Hematopoietic multipotent progenitor cell treated with erythropoietin and hydrocortisone succinate and interleukin-3 and kit ligand, for 17 days (in vitro differentiated cells): ENCODE data around the gene IGF1R.

Experiments
- DNase-seq: peaks from one replicate; pipeline ENCODE4 v3.0.0-alpha.2; 2015; ENCODE audit warnings: low spot score

The IGF1R gene

DNA sequence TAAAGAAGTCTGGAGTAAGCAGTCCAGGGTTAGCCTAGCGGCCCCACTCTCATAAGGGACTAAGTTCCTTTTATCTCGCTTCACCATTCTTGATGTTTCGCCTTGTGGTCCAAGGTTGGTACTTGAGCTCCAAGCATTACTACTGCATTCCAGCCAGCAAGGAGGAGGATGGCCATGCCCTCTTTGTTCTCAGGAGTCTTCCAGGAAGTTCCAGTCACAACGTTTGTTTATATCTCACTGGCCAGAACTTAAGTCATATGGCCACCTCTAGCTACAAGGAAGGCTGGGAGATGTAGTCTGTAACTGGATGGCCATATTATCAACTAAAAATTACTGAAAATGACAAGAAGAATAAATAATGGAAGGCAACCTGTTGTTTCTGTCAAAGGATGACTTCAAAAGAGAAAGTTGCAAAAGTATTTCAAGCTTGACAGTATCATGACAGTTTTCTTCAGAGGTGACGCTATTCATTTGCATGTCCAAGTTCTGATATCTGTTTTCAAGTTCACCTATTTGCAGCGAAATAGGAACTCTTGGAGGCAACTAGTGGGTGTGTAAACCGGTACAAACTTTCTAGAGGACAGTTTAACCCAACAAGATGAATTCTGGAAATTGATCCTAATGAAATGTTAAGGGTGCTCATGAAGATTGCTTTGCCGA lies 240.6 kb downstream of the IGF1R start:
- DNase-seq, result no peak

DNA sequence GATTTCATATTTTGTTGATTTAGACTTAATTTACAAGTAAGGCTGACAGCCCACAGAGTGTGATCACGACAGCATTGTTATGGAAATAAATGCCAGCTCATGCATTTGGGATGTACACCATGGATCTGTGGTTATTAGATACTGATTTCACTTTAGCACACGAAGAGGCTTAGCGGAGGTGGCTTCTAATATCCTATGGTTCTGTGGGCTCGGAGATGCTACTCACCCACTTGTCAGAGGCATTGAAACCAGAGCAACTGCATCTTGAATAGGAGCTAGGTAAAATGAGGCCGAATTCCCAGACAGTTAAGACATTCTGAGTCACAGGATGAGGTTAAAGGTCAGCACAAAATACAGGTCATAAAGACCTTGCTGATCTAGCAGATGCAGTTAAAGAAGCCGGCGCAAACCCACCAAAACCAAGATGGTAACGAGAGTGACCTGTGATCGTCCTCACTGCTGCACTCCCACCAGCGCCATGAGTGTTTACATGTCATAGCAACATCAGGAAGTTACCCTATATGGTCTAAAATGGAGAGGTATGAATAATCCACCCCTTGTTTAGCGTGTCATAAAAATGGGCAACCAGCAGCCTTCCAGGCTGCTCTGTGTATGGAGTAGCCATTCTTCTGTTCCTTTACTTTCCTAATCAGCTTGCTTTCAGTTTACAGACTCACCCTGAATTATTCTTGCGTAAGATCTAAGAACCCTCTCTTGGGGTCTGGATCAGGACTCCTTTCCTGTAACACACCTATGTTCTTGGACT lies 241.8 kb downstream of the IGF1R start:
- DNase-seq, result no peak

DNA sequence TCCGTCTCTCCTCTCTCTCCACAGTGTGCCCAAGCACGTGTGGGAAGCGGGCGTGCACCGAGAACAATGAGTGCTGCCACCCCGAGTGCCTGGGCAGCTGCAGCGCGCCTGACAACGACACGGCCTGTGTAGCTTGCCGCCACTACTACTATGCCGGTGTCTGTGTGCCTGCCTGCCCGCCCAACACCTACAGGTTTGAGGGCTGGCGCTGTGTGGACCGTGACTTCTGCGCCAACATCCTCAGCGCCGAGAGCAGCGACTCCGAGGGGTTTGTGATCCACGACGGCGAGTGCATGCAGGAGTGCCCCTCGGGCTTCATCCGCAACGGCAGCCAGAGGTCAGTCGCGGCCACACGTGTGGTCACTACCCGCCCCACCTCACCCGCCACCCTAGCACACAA lies 243.0 kb downstream of the IGF1R start:
- no peak for DNase-seq

DNA sequence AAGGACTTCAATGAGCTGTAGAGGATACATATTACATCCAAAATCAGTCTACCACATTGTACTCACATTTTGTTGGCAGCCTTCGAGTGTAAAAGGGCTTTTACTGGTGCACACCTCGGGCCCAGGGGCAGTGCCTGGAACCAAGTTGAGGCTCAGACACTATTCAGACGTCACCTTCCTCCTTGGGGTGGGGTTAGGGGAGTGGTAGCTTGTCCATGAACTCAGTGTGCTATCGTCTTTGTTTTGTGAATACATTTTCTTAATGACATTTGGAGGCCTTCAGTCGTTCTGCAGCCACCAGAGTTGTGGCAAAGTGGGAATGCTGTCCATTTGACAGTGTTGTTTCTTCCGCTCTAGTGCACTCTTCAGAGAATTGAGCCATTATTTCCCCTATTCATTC lies 245.1 kb downstream of the IGF1R start:
- no peak for DNase-seq

DNA sequence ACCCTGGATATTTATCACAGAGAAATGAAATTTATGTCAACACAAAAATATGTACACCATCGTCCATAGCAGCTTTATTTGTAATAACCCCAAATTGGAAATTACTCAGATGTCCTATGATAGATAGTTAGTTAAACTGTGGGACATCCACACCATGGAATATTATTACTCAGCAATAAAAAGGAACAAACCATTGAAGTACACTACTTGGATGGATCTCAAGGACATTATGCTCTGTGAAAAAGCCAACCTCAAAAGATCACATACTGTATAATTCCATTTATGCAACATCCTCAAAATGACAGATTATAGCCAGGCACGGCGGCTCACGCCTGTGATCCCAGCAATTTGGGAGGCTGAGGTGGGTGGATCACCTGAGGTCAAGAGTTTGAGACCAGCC lies 246.0 kb downstream of the IGF1R start:
- DNase-seq, result no peak

DNA sequence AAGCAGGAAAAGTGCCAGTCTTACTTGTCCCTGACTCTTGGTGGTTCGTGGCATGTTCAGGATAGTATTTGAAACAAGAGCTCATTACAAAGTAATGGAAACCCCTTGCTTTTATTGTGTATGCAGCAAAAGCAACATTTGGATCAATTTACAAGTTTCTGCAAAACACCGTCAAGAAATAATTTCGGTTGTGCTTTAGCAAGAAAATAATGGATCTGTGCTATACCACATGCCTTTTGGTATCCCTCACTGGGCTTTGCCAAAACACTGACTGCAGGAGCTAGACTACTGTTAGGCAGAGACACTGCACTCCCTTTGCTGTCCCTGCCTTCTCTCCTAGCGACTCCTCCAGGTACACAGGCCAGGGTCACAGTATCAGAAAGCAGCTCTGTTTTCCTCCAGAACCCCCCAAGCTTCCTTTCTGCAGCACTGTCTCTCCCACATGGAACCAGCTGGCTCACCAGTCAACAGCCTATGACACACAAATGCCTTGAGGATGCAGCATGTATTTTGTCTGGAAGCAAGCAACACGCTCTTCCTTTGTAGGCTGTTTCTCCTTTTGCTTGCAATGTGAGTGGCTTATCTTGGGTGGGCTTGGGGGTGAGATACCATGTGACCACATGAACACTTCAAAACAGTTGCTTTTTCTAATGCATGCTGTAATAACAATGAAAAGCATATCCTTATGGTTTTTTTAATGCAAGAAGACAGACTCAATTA lies 247.8 kb downstream of the IGF1R start:
- DNase-seq, result no peak

DNA sequence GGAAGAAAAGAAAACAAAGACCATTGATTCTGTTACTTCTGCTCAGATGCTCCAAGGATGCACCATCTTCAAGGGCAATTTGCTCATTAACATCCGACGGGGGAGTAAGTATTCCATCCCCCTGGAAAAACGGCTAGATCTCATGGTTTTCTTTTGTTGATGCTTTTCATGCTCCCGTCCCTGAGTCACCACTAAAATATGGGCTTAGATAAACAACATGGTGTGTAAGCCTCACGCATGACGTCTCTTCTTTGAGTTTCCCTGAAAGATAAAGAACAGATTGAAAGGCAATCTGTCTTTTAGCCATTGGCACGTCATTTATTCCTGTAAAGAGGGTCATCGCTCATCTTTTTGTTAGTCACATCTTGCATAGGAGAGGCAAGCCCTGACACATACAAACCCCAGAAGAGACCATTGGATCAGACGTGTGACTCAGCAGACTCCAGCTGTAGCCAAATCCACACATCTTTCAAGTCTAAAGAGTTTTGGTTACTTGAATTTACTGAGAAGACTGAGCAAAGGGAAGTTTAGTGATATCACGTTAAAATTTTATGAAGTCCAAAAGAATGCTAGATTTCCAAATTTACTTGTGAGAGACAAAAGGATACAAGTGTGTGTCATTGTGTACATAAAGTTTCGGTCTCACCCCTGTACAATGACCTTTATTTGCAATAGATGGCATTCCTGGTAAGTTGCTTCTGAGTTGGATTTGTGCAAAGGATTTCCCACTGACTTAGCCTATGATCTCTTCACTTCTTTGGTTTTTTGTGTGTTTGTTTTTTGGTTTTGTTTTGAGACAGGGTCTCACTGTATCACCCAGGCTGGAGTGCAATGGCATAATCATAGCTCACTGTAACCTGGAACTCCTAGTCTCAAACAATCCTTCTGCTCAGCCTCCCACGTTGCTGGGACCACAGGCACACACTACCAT lies 248.7 kb downstream of the IGF1R start:
- DNase-seq, result no peak

DNA sequence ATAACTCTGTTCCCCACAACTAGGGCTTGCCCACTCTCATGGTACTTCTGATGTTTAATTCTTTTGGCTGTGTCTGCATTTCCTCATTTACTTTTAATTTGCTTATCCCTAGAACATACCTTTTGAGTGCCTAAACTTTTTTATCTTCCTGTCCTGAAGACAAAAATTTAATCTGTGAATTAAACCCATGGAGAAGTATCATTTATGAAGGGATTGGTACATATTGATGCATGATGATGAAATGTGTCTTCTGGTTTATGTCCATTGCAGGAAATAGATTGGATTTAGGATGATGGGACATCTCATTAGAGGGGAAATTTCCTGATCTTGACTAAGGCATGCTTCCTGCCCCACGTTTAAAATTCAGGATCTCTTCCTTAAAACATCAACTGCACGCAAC lies 249.8 kb downstream of the IGF1R start:
- no peak for DNase-seq

DNA sequence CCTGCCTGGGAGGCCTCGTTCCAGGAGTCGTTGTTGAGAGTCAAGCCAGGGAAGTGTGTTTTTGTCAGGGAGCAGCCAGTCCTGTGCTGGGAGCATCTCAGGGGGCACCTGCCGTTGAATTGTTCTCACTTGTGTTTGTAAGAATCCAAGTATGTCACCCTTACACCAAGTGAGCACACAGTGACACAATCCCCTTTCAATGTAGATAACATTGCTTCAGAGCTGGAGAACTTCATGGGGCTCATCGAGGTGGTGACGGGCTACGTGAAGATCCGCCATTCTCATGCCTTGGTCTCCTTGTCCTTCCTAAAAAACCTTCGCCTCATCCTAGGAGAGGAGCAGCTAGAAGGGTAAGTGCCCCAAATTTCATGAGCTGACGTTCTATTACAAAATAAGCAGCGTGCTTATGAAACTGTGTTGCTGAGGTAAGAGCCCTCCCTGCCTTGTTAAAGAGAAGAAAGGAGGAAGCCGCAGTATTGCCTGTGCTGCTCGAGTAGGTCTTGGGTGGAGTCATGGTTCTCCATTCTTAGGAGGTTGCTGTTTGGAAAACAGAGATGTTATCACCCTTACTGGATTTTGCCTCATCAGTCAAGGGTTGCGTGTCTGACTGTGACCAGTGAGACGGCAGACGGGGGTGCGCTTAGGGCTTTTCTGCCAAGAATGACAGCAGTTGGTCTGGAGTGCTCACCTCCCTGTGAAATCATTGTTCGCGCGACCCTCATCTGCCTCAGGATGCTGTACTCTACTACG lies 251.1 kb downstream of the IGF1R start:
- no peak for DNase-seq

DNA sequence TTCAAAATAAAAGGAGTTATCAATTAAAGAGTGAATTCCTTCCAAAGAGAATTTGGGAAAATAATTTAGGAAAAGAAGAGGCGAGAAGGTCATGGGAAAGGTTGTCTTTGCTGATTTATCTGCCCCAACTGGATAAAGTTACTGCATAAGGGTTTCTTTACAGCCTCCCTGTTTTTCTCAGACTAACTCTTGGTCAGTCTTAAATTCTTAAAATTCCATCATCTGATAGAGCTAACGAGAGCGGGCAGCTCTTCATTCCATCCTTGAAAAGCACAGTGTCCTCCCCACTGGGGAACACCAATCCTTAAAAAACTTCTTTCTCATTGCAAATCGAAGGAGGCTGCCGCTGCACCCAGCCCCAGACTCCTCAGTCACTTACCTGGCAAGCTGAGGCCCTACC lies 252.0 kb downstream of the IGF1R start:
- no peak for DNase-seq

DNA sequence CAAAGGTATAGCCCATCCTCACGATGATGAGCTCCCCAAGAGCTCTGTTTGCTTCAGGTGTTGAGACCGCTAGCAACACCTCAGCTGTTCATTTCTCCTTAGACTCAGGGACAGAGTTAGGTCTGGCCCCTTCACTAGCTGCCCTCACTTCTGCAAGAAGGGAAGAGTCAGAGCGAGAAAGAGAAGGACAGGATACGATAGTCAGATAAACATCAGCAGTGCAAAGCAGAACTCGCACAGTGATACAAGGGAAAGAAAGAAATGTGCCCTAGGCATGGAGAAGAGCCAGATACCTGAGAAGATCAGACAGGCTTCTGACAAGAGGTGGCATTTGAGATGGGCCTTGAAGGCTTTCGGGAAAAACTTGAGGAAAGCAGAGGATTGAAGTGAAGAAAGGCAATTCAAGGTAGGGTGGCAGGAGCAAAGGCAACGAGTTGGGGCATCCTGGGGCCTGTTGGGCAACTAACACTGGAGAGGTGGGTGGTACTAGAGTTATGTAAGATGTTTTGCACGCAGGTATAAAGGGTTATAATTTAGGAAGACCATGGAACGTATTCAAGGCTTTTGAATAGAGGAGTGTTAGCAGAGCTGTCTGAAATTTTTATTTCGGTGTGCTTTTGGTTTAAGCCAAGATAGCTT lies 253.2 kb downstream of the IGF1R start:
- no peak for DNase-seq

DNA sequence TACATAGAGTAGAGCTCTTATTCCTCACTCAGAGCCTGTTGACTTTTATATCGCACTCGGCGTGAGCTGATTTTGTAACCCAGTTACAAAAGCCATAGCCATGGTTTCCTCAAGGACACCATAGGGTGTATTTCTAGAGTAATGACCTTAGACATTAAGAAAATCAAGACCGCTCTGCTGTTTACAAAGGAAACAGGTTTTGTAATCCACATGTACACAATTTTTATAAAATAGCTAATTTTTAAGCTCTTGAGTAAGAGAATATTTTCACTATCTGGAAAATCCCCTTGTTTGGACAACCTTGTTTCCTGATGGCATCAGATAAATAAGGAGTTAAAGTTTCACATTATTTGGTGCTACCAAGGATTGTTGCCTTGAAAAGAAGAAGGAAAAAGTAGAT lies 254.6 kb downstream of the IGF1R start:
- DNase-seq, result no peak

DNA sequence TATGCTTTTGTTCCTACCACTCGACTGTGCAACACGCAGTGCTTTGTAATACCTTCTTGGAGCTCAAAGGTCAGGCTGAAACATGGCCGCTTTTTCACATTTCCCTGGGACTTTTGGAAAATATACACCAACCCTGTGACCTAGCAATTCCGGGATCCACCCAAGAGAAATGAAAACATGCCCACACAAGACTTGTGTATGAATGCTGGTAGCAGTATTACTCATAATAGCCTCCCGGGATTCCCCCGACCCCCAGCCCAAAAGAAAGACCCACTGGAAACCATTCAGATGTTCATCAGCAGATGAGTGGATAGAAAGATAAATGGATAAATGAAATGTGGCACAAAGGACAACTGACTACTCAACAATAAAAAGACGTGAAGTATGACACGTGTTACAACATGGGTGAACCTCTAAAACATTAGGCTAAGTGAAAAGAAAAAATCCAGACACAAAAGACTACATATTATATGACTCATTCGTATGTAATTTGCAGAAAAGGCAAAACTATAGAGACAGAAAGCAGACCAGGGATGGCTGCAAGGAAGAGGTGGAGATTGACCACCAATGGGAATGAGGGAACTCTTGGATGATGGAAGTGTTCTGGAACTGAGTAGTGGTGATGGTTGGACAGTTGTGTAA lies 255.2 kb downstream of the IGF1R start:
- DNase-seq, result no peak

DNA sequence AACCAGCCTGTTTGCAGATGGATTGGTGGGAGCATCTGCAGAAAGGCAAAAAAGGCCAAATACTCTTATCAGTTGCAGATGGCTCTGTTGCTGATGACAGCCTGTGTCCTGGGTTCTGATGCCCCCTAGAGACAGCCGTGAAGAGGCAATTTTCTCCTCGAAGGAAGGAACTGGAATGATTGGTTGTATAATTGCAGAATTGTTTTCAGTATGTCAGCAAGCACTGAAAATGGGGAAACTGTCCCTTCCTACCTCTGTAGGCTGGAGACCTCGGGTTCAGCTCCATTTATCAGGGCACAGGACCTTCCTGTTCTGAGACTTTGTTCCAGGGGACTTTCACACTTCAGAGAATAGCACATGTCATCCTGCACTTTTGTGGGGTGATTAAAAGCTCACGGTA lies 256.2 kb downstream of the IGF1R start:
- DNase-seq, result peak; percentile 62

DNA sequence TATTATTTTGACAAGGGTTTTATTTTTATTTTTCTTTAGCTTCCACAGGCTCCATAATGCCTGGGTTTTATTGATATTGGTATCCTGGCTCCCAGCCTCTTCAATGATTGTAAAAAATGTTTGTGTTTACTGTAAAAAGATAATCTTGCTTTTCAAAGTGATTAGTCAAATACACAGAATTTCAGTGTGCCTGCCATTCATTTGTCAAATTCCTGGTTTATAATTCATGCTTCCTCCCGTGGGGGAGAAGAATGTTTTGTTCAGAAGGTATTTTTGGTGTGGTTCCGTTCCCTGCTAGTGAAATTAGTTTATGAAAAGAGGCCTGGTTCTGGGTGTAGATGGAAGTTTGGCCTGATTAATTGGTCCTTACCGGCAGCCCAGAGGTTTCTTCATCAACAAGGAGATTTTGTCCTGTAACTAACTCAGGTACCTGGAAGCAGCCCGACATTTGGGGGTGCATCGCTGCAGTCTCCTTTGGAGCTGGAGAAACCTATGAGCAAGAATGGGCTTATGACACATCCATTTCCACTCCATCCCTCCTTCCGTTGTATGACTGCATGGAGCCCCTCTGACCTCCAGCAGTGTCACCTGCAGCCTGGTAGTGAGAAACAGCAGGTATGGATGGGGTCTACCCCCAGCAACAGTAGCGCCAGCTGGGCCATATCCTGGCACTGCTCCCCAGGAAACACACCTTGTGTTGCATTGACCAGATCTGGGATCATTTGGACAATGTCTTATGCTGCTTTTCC lies 257.8 kb downstream of the IGF1R start:
- no peak for DNase-seq

DNA sequence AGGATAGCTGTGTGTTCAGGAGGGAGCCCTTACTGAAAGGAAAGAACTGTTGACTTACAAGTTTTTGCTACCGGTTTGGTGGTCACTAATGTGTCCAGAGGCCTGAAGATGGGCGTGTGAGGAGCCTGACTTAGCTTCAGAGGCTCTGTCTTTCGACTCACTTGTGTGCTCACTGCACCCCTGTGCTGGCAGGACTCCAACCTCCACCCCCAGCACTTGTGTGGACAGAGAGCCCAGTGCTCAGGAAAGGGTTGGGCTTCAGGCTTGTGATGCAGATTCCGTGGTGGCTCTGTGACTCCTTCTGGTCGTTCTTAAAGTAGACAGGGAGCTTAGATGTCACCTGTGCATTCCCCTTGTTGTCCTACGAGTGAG lies 258.4 kb downstream of the IGF1R start:
- no peak for DNase-seq

DNA sequence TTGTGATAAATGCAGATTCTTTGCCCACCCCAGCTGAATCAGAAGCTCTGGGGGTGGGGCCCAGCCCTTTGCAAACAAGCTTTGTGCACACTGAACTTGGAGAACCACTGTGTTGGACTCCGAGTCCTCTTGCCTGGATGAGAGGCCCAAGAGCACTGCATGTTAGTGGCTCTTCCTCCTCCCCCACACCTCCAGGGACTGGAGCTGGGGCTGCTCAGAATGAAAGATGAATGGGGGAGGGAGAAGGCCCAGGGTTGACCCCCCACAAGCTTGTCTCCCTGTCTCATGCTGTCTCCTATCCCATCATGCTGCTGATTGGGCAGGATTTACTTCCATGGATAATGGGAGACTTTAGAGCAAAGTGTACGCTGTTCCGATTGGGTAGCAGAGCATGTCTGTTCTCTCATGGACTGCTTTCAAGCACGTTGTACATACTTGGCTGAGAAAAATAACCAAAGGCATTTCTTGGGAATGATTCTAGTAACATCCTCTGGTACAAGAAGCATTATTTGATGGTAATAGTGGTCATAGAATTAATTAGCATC lies 259.7 kb downstream of the IGF1R start:
- DNase-seq, result no peak

DNA sequence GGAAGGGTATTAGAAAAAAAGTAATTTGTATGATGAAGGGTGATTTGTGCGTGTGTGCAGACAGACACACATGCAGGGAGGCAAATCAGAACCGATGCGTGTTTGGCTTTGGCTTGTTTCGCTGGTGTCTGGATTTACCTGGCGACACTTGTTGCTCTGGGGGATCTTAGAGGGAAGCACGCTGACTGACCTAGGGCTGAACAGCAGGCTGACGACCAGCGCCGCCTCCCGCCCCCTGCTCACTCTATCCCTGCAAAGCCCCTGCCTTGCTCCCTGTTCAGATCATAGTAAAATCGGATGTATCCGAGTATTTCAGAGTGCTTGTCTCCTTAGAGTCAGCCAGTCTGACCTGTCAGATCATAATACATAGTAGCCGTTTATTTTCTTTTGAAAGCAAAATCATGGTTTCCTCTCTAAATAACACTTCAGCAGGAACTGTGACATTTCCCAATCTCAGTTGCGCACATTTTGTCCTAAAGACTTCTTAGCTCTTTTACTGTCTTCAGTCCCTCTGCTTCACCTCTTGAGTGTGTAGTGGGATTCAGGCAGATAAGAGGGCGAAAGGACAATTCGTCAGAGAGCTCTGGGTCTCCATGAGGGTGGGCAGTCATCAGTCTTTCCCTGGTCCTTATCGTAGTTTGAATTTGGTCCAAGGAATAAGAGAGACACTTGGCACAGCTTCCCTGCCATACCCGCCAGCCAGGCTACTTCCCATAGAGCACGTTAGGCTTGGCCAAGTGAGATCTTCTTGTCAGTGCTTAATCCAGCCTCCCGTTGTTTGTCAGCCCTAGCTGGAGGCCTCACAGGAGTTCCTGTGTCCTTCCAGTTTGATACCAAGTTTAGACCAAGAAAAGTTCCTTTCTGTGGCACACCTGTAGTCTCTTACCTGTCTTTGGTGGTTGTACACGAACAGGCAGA lies 261.9 kb downstream of the IGF1R start:
- no peak for DNase-seq
